ENCODE data around the gene NUDT7.

NUDT7 gene

GRCh38 chr16:77690416-77690815, 31.9 kb upstream of the NUDT7 start:
- in situ Hi-C loops (cut with MboI; ENCODE audit: low sequenced_read_pairs, unreplicated experiment), result no loop called here
- TF ChIP-seq CTCF (IDR thresholded peaks at IDR 0.05; ENCODE audit: borderline replicate concordance, control extremely low read depth, extremely low read depth, insufficient read depth, missing control alignments), result no peak
- DNase-seq (ENCODE audit: low spot score), result no peak

- no peak for DNase-seq (ENCODE audit: low spot score)
- in situ Hi-C loops (cut with MboI; ENCODE audit: low sequenced_read_pairs, unreplicated experiment), result no loop called here
Observed at GRCh38 chr16:77692612-77693011, 29.7 kb upstream of the NUDT7 start.

GRCh38 chr16:77696149-77696548, 26.2 kb upstream of the NUDT7 start:
- in situ Hi-C loops (cut with MboI; ENCODE audit: low sequenced_read_pairs, unreplicated experiment), result no loop called here
- DNase-seq (ENCODE audit: low spot score), result no peak
- no peak for TF ChIP-seq CTCF (IDR thresholded peaks at IDR 0.05; ENCODE audit: borderline replicate concordance, control extremely low read depth, extremely low read depth, insufficient read depth, missing control alignments)

More at GRCh38 chr16:77692612-77693011, 29.7 kb upstream of the NUDT7 start:
- TF ChIP-seq CTCF (IDR thresholded peaks at IDR 0.05; ENCODE audit: borderline replicate concordance, control extremely low read depth, extremely low read depth, insufficient read depth, missing control alignments), result no peak

GRCh38 chr16:77700846-77701245, 21.5 kb upstream of the NUDT7 start:
- in situ Hi-C loops (cut with MboI; ENCODE audit: low sequenced_read_pairs, unreplicated experiment), result no loop called here

GRCh38 chr16:77705351-77705750, 17.0 kb upstream of the NUDT7 start:
- no peak for DNase-seq (ENCODE audit: low spot score)
- in situ Hi-C loops (cut with MboI; ENCODE audit: low sequenced_read_pairs, unreplicated experiment), result no loop called here
- no peak for TF ChIP-seq CTCF (IDR thresholded peaks at IDR 0.05; ENCODE audit: borderline replicate concordance, control extremely low read depth, extremely low read depth, insufficient read depth, missing control alignments)

More at GRCh38 chr16:77700846-77701245, 21.5 kb upstream of the NUDT7 start:
- TF ChIP-seq CTCF (IDR thresholded peaks at IDR 0.05; ENCODE audit: borderline replicate concordance, control extremely low read depth, extremely low read depth, insufficient read depth, missing control alignments), result no peak
- DNase-seq (ENCODE audit: low spot score), result no peak

- TF ChIP-seq CTCF (IDR thresholded peaks at IDR 0.05; ENCODE audit: borderline replicate concordance, control extremely low read depth, extremely low read depth, insufficient read depth, missing control alignments), result no peak
- in situ Hi-C loops (cut with MboI; ENCODE audit: low sequenced_read_pairs, unreplicated experiment), result no loop called here
- DNase-seq (ENCODE audit: low spot score), result no peak
Observed at GRCh38 chr16:77711179-77711578, 11.1 kb upstream of the NUDT7 start.

GRCh38 chr16:77711775-77712174, 10.5 kb upstream of the NUDT7 start:
- in situ Hi-C loops (cut with MboI; ENCODE audit: low sequenced_read_pairs, unreplicated experiment), result no loop called here
- no peak for DNase-seq (ENCODE audit: low spot score)

More at GRCh38 chr16:77711775-77712174, 10.5 kb upstream of the NUDT7 start:
- no peak for TF ChIP-seq CTCF (IDR thresholded peaks at IDR 0.05; ENCODE audit: borderline replicate concordance, control extremely low read depth, extremely low read depth, insufficient read depth, missing control alignments)

All from GM13976 (cell line).